ENCODE results near the gene SCARB1. TPM values are rescaled to one million over a fixed set of nuclear protein-coding genes. Genes with fewer than 3 reads are reported as not detected.

Gene SCARB1
- total and polyA plus RNA-seq, 9 of the 15 experiments (the other 6 are each of a cell fraction or from before 2014, with no cell fraction given): 0.56 to 157 (median 52.8) TPM

- peak; percentile 43; the same call in 1 of the 2 replicates for TF ChIP-seq MGA (IDR thresholded peaks at IDR 0.05)
- no peak for TF ChIP-seq ZBTB40 (IDR thresholded peaks at IDR 0.05)
- no peak for TF ChIP-seq ZBTB40 (CRISPR knock-in tag; IDR thresholded peaks at IDR 0.05)
- no peak for TF ChIP-seq ZNF699 (CRISPR knock-in tag; IDR thresholded peaks at IDR 0.05; ENCODE audit: insufficient replicate concordance)
- TF ChIP-seq KDM4B (IDR thresholded peaks at IDR 0.05; ENCODE audit: borderline replicate concordance in 2 of 2, low read depth in 1 of 2): no peak
- peak; percentile 24; the same call in 1 of the 2 replicates for TF ChIP-seq LEF1 (IDR thresholded peaks at IDR 0.05)
- TF ChIP-seq SMAD4 (CRISPR knock-in tag; conservative IDR thresholded peaks at IDR 0.05): peak; percentile 52; the same call in 1 of the 2 replicates
- no peak; the same call in 1 of the 2 replicates for TF ChIP-seq ARID1B (IDR thresholded peaks at IDR 0.05)
Observed at GRCh38 chr12:124776125-124776513, 87.5 kb downstream of the SCARB1 start (continued).
